COLO668 (cell line): ENCODE data around the gene DOCK6.
A peak's percentile ranks its signal among the peaks of the same experiment; 100 is the strongest.

Source experiments
- DNase-seq: peaks from one replicate; lab custom pipeline; 2025; ENCODE audit not compliant: unreplicated experiment; lab: John Stamatoyannopoulos, UW

DOCK6 gene

GRCh38 chr19:11227195-11227886 is 35.0 kb downstream of the DOCK6 start:
- no peak for DNase-seq

GRCh38 chr19:11226716-11227166 is 35.6 kb downstream of the DOCK6 start:
- no peak for DNase-seq

GRCh38 chr19:11225815-11226214 is 36.5 kb downstream of the DOCK6 start:
- DNase-seq = no peak

GRCh38 chr19:11225172-11225571 is 37.2 kb downstream of the DOCK6 start:
- no peak for DNase-seq

GRCh38 chr19:11224429-11224828 is 37.9 kb downstream of the DOCK6 start:
- no peak for DNase-seq

GRCh38 chr19:11223200-11223599 is 39.1 kb downstream of the DOCK6 start:
- DNase-seq = no peak

- no peak for DNase-seq
These were observed 41.2 kb downstream of the DOCK6 start for GRCh38 chr19:11221082-11221598.

- DNase-seq = no peak
These were observed 47.9 kb downstream of the DOCK6 start for GRCh38 chr19:11214387-11214786.

- no peak for DNase-seq
These were observed 51.7 kb downstream of the DOCK6 start for GRCh38 chr19:11210656-11210928.

- DNase-seq = no peak
These were observed 52.3 kb downstream of the DOCK6 start for GRCh38 chr19:11209839-11210655.

- DNase-seq = no peak
These were observed 53.5 kb downstream of the DOCK6 start for GRCh38 chr19:11208561-11209471.

- DNase-seq = no peak
These were observed 56.3 kb downstream of the DOCK6 start for GRCh38 chr19:11205939-11206570.

- no peak for DNase-seq
These were observed 57.4 kb downstream of the DOCK6 start for GRCh38 chr19:11204943-11205349.

- no peak for DNase-seq
These were observed 58.2 kb downstream of the DOCK6 start for GRCh38 chr19:11204076-11204602.

- peak; percentile 30 for DNase-seq
These were observed 58.9 kb downstream of the DOCK6 start for GRCh38 chr19:11203194-11204075.

GRCh38 chr19:11202488-11203193 is 59.7 kb downstream of the DOCK6 start:
- DNase-seq = no peak

GRCh38 chr19:11201791-11202190 is 60.5 kb downstream of the DOCK6 start:
- no peak for DNase-seq

- DNase-seq = no peak
These were observed 61.4 kb downstream of the DOCK6 start for GRCh38 chr19:11200931-11201330.

- no peak for DNase-seq
These were observed 62.2 kb downstream of the DOCK6 start for GRCh38 chr19:11200015-11200574.
